SIG-M5 (cell line): Measurements from ENCODE around the gene ATP5IF1.

ENCODE experiments used
- DNase-seq: peaks from one replicate; lab custom pipeline; 2025; lab: John Stamatoyannopoulos, UW

The ATP5IF1 gene

DNA sequence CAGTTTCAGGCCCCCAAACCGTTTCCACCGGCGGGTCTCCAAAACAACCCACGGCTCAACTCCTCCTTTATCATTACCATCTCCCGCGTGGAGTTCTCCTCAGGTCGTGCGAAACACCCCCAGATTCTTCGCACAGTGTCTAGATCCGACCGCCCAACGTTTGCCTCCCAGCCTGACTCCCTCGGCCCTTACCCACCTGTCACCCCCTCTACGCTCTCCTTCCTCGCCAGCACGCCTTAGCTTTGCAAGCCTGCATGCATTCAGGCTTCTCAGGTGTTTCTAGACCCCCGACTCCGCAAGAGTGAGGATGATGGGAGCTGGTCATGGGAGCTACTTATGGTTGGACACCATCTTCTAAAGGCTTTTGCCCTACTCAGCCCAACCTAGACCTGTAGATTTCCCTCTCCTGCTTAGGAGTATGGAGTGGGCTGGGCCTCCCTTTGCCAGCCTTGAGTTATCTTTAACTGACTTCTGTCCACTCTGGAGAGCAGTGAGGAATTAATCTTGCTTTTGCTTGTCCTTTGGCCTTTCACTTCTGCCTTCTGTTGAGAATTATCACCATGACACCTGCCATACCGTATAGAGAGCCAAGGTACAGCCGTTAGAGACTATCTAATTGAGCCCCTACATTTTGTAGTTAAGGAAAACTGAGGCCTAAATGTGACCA, 865 bp downstream of the ATP5IF1 start:
- DNase-seq = no peak

- no peak for DNase-seq
These were observed 3.1 kb downstream of the ATP5IF1 start for GRCh38 chr1:28239004-28239403.

DNA sequence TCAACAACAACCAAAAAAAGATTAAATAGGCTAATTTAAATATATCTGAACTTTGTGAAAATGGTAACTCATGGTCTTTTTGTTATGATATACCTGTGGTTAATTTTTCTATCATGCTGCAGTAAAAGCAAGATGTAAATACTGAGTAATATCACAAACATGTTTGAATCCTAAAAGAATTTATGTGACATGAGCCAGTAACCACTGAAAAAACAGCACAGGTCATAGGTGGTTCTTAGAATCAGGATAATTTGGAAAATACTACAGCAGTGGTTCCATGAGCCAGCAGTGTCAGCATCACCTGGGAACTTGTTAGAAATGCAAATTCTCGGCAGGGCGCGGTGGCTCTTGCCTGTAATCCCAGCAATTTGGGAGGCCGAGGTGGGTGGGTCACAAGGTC, 4.1 kb downstream of the ATP5IF1 start:
- no peak for DNase-seq

DNA sequence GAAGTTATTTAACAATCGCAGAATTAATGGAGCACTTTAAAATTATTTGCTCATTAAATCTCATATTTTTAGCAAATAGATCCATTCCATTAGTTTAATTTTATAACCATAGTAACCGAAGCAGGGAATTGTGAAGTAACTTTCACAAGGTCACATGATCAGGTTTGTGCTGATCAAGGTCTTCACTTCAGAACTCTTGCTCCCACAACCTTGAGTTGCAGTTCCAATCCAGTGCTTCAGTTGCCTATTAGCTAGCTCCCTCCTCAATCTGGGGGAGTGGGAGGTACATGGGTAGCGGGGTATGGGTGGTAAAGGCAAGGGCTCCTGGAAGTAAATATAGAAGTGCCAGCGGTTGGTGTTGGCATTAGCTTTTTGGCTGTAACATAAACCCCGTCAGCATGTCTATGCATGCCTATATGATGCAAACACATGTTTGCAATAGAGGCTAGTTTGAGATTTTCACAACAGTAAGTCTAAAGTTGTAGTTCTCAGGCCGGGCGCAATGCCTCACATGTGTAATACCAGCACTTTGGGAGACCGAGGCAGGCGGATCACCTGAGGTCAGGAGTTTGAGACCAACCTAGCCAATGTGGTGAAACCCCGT, 5.8 kb downstream of the ATP5IF1 start:
- no peak for DNase-seq

GRCh38 chr1:28243685-28244311, 7.9 kb downstream of the ATP5IF1 start:
- no peak for DNase-seq

DNA sequence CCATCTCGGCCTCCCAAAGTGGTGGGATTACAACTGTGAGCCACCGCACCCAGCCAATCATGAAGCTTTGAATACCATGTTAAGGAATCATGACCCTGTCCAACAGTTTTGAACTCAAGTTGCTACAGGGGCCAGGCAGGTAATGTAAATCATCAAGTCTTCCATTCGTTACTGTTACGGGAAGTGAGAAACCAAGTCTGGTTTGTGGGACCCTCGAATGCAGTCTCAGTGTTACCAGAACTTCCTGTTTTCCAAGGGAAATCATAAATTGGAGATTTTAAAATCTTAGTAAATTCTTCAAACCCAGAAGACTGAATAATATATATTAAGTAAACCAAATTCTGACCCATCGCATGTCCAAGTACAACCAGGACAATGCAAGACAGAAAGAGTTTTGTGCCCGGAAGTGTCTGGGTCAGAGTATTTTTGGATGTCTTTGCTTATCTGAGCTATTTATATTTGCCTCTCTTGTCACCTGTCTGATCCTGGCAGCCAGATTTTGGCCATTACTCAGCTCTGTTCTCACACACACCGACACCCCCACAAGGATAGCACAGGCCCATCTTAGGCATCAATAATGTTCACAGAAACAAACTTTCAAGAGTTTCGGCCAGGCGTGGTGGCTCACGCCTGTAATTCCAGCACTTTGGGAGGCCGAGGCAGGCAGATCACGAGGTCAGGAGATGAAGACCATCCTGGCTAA, 8.8 kb downstream of the ATP5IF1 start:
- DNase-seq = no peak

- peak; percentile 35 for DNase-seq
These were observed 10.5 kb downstream of the ATP5IF1 start for GRCh38 chr1:28246427-28246832.

GRCh38 chr1:28247612-28248272, 11.8 kb downstream of the ATP5IF1 start:
- DNase-seq = no peak

DNA sequence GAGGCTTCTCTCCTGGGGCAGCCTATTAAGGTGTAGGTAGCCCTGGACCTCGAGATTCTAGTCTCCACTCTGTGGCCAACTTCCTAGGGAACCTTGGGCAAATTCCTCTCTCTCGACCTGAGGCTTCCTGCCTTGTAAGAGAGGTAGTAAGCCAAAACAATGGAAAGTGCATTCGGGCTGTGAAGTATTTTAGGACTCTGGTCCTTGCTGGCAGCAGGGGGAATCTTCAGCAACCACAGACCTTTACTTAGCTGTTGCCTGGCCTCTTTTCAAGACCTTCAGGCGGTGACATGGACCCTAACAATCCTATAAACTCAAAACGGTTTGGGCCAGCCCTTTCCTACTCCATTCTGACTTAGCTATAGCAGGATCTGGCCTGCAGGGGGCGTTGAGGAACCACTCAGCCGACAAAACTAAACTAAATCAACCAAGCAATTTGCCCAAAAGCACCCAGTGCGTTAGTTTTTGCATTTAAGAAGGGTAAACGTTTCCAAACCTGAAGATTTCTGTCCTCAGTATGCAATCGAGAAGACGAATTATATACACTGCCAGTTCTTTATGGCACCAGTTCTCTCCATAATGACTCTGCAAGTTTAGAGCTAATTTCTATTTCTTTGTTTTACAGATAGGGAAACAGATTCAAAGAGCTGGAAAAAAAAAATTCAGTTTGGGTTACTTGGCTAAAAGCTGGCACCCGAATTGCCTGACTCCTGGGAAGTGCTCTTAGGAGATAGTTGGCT, 12.5 kb downstream of the ATP5IF1 start:
- no peak for DNase-seq

DNA sequence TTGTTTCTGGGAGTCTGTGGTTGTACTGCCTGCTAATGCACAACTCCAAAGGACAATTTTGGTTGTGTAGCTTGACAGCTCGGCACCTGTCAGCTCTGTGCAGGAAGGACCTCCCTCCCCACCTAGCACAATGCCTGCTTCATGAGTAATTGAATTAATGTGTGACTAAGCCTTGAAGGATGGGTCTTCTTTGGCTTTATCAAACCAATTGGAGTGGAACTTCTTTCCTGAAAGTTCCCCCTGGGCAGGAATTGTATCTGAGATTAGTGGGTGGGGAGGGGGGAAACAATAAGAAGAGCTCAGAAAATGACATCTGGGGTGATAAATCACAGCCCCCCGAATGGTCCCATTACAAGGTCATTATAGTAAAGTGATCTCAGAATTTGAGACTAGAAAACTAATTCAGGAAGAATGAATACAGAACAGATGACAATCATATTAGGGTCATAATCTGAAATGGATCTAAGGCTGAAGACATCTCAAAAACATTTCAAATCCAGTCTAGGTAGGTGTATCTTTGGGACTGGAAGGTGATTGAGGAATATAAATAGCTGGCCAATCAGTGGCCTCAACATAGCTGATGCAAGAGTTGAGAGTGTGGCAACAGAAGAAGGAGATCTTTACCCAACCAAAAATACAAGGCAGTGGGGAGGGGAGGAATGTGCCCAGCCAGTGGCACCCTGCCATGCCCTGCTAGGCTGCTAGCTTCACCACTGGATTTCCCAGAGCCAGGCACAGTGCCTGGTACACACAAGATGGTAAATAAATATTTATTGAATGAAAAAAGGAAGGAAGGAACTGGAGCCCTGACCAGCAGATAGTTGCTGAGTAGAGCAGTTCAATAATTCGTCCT, 13.3 kb downstream of the ATP5IF1 start:
- DNase-seq = peak; percentile 19

GRCh38 chr1:28249866-28250295, 14.0 kb downstream of the ATP5IF1 start:
- DNase-seq = no peak

DNA sequence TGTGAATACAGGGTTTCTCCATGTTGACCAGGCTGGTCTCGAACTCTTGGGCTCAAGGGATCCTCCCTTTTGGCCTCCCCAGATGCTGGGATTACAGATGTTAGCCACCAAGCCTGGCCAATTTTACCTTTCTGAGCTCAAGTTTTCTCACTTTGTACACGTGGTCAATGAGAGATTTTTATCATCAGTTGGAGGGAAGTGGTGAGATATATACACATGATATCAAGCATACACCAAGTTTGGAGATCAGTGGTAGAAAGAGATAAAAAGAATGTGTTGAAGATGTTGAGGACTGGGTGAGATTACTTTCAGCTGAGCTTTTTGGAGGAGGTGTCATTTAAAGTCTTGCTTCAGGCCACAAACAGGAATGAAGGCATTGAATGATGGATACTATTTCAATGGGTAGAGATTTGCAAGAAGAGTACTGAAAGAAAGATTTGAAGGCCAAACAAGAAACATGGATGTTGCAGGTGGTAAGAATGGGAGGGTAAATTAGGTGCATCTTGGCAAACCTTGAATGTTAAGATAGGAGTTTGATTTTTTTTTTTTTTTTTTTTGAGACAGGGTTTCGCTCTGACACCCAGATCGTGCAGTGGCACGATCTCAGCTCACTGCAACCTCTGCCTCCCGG, 20.4 kb downstream of the ATP5IF1 start:
- DNase-seq = no peak

DNA sequence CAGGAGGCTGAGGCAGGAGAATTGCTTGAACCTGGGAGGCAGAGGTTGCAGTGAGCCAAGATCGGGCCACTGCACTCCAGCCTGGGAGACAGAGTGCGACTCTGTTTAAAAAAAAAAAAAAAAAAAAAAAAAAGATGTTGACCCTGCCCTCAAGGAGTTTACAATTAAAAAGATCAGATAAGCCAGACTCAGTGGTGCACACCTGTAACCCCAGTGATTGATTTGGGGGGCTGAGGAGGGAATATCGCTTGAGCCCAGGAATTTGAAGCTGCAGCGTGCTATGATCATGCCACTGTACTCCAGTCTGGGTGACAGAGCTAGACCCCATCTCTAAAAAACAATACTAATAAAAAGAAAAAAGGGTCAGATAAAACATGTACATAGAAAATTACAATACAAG, 21.8 kb downstream of the ATP5IF1 start:
- no peak for DNase-seq

- DNase-seq = no peak
These were observed 22.8 kb downstream of the ATP5IF1 start for GRCh38 chr1:28258628-28259251.

DNA sequence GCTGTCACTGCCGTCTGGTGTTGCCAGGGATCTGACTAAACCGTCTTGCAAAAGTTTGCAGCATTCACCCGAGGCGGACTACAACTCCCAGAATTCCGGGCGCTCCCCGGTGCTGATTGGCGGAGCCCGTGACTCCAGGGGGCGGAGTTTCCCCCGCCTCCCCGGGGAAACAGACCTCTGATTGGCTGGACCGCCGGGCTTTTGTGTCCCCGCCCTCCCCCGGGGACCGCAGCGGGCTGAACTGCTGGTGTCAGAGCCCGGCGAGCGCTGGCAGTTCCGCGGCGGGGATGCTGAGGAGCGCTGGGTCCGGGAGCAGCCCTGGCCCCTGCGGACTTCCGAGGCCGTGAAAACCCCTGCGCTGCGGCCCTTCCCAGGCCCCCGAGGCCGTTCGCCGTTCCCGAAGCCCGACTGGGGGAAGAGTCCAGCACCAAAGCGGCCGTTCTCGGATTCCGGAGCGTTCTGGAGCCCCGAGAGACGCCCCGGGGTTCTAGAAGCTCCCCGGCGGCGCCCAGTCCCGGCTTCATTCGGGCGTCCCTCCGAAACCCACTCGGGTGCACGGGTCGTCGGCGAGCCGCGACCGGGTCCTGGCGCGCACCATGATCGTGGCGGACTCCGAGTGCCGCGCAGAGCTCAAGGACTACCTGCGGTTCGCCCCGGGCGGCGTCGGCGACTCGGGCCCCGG, 23.5 kb downstream of the ATP5IF1 start, which contains the start of gene SESN2:
Gene SESN2, plus strand, starts transcription at position 267 of the 682 bp plus-strand sequence. Its CDS starts 330 bp downstream, at position 597.
- peak; percentile 80 for DNase-seq

DNA sequence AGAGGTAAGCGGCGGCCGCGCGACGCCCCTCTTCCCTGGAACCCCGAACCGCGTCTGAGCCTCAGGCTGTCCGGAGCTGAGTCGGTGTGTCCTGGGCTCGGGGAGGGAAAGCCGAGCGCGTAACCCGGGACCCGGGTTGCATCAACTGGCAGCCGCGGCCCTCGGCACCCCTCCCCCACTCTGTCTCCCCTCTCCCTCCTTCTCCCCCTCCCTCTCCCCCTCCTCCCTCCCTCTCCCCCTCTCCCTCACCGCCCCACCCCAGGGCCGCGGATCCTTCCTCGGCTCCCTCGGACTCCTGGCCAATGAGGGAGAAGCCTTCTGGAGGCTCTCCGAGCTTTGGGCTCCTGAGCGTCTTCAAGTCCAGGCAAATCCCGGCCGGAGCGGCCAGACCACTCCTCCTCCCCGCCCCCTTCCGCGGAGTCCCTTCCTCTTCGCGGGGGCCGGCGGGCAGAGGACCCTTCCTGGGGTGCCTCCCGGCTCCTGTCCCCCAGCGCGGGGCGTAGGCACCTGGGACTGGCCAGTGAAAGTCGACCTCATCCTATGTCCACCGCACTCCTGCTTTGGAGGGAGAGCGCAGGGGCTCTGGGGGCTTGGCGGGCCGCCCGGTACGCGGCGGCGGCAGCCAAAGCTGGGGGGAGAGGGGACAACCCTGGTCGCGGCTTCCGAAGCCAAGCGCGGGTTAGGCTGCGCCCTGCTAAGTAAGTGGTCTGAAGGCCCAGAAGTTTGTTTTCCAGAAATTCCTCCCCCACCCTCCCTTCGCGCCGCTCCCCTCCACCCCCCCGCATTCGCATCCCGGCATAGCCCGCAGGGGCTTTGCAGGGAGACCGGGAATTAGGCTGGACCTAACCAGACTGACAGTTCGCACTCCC, 24.2 kb downstream of the ATP5IF1 start:
- DNase-seq = no peak

- no peak for DNase-seq
These were observed 24.9 kb downstream of the ATP5IF1 start for GRCh38 chr1:28260803-28261174.

GRCh38 chr1:28264897-28265296, 29.0 kb downstream of the ATP5IF1 start:
- no peak for DNase-seq
